Heart left ventricle (tissue), 13 donors: ENCODE measurements around the gene MIB1.

ENCODE experiments used
- POLR2A ChIP-seq, 2 donors: fragments of 450-650 bp; IDR thresholded peaks; one replicate each; pipeline ENCODE4 v1.6.1; 2017; ENCODE audit warnings: antibody characterized with exemption in 2 of 2, mild to moderate bottlenecking in 2 of 2, moderate library complexity in 2 of 2
- TF ChIP-seq, protein P1 (sequence below), 12 donors: fragments of 200-600 bp; sonication (generic) in 4 of 12; IDR thresholded peaks; one replicate each; pipeline versions ENCODE4 v1.5.0 to v1.8.0; 2018 to 2022; ENCODE audit warnings: antibody characterized with exemption in 12 of 12, mild to moderate bottlenecking in 5 of 12
- donor health status: ischemic (EF 13 %, LVEDD 7.1; RV severe dilation, severe dysfunction).
- donor health status: DM: no; HTN: yes; CAD: no.
- donor health status: DM: no; HTN: no; CAD: no.
- donor health status: ischemic (EF 25% LVEDD 6.9; RV normal size, moderate dysfunction).
- donor health status: ischemic (EF 25% LVEDD 5.7; RV mildly dilated, moderate dysfunction).
- donor health status: ischemic (EF 35%, LVEDD 5.7; RV mildly dilated, moderate dysfunction).
- donor health status: nonischemic (EF 11% LVEDD 7.7; RV severe dilation, severe dysfunction).
- donor health status: DM: yes; HTN: yes; CAD: no.
- donor health status: PGD.
- donor health status: ischemic (EF 29% LVEDD 5.4; RV normal size, mild dysfunction).
- donor health status: nonischemic (EF 23%, LVEDD 6.1; RV moderate dilation, normal function).

DNA sequence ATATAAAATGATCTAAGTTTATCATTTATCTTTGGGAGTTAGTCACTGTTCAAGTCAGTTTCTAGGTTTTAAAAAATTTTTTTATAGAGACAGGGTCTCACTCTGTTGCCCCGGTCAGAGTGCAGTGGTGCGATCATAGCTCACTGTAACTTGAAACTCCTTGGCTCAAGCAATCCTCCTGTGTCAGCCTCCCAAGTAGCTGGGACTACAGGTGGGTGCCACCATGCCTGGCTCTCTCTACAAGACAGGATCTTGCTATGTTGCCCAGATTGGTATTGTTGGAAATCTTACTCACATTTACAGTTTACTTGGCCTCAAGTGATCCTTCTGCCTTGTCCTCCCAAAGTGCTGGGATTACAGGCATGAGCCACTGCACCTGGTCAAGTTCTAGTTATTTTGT, 74.5 kb downstream of the MIB1 start:
- TF ChIP-seq, protein P1, sequence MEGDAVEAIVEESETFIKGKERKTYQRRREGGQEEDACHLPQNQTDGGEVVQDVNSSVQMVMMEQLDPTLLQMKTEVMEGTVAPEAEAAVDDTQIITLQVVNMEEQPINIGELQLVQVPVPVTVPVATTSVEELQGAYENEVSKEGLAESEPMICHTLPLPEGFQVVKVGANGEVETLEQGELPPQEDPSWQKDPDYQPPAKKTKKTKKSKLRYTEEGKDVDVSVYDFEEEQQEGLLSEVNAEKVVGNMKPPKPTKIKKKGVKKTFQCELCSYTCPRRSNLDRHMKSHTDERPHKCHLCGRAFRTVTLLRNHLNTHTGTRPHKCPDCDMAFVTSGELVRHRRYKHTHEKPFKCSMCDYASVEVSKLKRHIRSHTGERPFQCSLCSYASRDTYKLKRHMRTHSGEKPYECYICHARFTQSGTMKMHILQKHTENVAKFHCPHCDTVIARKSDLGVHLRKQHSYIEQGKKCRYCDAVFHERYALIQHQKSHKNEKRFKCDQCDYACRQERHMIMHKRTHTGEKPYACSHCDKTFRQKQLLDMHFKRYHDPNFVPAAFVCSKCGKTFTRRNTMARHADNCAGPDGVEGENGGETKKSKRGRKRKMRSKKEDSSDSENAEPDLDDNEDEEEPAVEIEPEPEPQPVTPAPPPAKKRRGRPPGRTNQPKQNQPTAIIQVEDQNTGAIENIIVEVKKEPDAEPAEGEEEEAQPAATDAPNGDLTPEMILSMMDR (IDR thresholded peaks at IDR 0.05): no peak
- TF ChIP-seq POLR2A (IDR thresholded peaks at IDR 0.05): no peak
